ENCODE results near the gene PRDM16. TPM values are rescaled to one million over a fixed set of nuclear protein-coding genes. Genes with fewer than 3 reads are reported as not detected.
A peak's percentile ranks its signal among the peaks of the same experiment; 100 is the strongest.

Gene PRDM16
- total RNA-seq, 4 donors from 2014 or later = 5.4 to 13.2 (median 7.7) TPM

GRCh38 chr1:3065797-3066196 lies 3.2 kb upstream of the PRDM16 start:
- no peaks in the 10 kb centered on the region for H3K36me3 ChIP-seq
- H3K9me3 ChIP-seq = no peaks in the 10 kb centered on the region
- H3K27ac ChIP-seq = no peak overlapping the region
- peak in 1 of 3 donors; percentile 30 for DNase-seq
- H3K4me3 ChIP-seq = no peak overlapping the region
- peaks cover 0 to 39% (median 11%) of the 10 kb centered on the region in 4 donors for H3K4me1 ChIP-seq
- TF ChIP-seq CTCF (IDR thresholded peaks at IDR 0.05) (no peak), POLR2A (IDR thresholded peaks at IDR 0.05) (no peak)
- H3K27me3 ChIP-seq = peaks cover 0 to 61% of the 10 kb centered on the region in 2 donors

GRCh38 chr1:3066250-3066711 lies 2.7 kb upstream of the PRDM16 start:
- Histone ChIP-seq H3K27ac (no peak overlapping the region), H3K36me3 (no peaks in the 10 kb centered on the region), H3K9me3 (no peaks in the 10 kb centered on the region), H3K4me3 (no peak overlapping the region), H3K27me3 (peaks cover 0 to 61% of the 10 kb centered on the region in 2 donors), H3K4me1 (peaks cover 0 to 41% (median 11%) of the 10 kb centered on the region in 4 donors)
- no peak for TF ChIP-seq POLR2A (IDR thresholded peaks at IDR 0.05)
- peak in 2 of 6 experiments; percentile 8 to 19 for TF ChIP-seq CTCF (IDR thresholded peaks at IDR 0.05)
- peak in 1 of 3 donors; percentile 51 for DNase-seq

- TF ChIP-seq POLR2A (IDR thresholded peaks at IDR 0.05) (no peak), CTCF (IDR thresholded peaks at IDR 0.05) (no peak)
- Histone ChIP-seq H3K4me1 (peaks cover 0 to 41% (median 11%) of the 10 kb centered on the region in 4 donors), H3K27me3 (peaks cover 0 to 57% of the 10 kb centered on the region in 2 donors), H3K27ac (no peak overlapping the region), H3K36me3 (no peaks in the 10 kb centered on the region), H3K9me3 (no peaks in the 10 kb centered on the region), H3K4me3 (no peak overlapping the region)
- no peak for DNase-seq
Measured at GRCh38 chr1:3066826-3067225, 2.2 kb upstream of the PRDM16 start.

GRCh38 chr1:3067301-3067670 lies 1.7 kb upstream of the PRDM16 start:
- no peaks in the 10 kb centered on the region for H3K9me3 ChIP-seq
- H3K4me1 ChIP-seq = peaks cover 0 to 41% (median 11%) of the 10 kb centered on the region in 4 donors
- no peak for DNase-seq
- no peaks in the 10 kb centered on the region for H3K36me3 ChIP-seq
- TF ChIP-seq CTCF (IDR thresholded peaks at IDR 0.05) = no peak
- no peak for TF ChIP-seq POLR2A (IDR thresholded peaks at IDR 0.05)
- H3K27ac ChIP-seq = no peak overlapping the region
- H3K27me3 ChIP-seq = peaks cover 0 to 54% of the 10 kb centered on the region in 2 donors
- H3K4me3 ChIP-seq = no peak overlapping the region

GRCh38 chr1:3067671-3068563 lies 1.1 kb upstream of the PRDM16 start:
- Histone ChIP-seq H3K4me3 (peak overlapping the region; percentile 18 to 86 (median 50)), H3K36me3 (no peaks in the 10 kb centered on the region), H3K9me3 (no peaks in the 10 kb centered on the region), H3K27me3 (peaks cover 0 to 55% of the 10 kb centered on the region in 2 donors), H3K27ac (no peak overlapping the region), H3K4me1 (peaks cover 0 to 40% (median 11%) of the 10 kb centered on the region in 4 donors)
- TF ChIP-seq POLR2A (IDR thresholded peaks at IDR 0.05) (no peak), CTCF (IDR thresholded peaks at IDR 0.05) (no peak)
- DNase-seq = peak in 1 of 3 donors; percentile 45
